ENCODE results near the gene UBA52. TPM values are rescaled to one million over a fixed set of nuclear protein-coding genes. Genes with fewer than 3 reads are reported as not detected.

The UBA52 gene
- polyA plus RNA-seq, 1 experiment: 2,472 TPM

DNA sequence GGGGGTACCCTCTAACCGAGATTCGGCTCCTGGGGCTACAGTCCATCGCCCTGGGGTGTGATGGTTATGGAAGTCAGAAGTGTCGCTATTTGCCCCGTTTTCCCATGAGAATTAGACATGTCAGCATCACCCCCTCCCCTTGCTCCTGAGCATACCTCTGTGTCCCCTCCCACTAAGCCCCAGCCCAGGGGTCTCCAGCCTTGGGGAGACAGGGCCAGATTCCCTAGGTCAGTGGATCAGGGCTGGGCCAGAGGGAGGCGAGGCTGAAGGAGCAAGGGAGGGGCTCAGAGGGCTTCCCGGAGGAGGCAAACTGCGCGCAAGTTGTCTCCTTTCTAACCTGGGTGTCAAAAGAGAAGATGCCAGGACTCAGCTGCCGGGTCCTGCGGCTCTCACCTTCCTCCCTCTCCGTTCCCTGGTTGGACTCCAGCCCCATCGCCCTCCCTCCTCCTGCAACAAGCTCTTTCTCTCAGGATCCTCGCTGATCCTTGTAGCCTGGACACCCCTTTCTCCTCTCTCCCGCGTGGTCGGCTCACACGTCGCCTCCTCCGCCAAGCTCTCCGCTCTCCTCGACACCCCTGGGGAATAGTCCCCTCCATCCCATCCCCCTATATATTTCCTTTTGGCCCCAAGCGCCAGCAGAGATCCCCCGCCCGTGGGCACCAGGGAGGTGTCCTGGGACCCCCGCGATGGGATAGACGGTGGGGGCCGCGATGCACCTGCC is 40.6 kb downstream of the UBA52 start:
- ChIA-PET POLR2A (no interaction called here), CTCF (interaction anchor here (1.0 kb wide), 2 partner anchors 16 kb away, joined by 3 to 5 read pairs; no protein-coding TSS in a partner anchor)
- TF ChIP-seq, protein P1, sequence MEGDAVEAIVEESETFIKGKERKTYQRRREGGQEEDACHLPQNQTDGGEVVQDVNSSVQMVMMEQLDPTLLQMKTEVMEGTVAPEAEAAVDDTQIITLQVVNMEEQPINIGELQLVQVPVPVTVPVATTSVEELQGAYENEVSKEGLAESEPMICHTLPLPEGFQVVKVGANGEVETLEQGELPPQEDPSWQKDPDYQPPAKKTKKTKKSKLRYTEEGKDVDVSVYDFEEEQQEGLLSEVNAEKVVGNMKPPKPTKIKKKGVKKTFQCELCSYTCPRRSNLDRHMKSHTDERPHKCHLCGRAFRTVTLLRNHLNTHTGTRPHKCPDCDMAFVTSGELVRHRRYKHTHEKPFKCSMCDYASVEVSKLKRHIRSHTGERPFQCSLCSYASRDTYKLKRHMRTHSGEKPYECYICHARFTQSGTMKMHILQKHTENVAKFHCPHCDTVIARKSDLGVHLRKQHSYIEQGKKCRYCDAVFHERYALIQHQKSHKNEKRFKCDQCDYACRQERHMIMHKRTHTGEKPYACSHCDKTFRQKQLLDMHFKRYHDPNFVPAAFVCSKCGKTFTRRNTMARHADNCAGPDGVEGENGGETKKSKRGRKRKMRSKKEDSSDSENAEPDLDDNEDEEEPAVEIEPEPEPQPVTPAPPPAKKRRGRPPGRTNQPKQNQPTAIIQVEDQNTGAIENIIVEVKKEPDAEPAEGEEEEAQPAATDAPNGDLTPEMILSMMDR (IDR thresholded peaks at IDR 0.05; ENCODE audit: insufficient read depth, low read depth, low read length): no peak
- H3K27me3 ChIP-seq (ENCODE audit: control insufficient read depth, insufficient read depth, low read length): peaks cover 53% of the 10 kb centered on the region
- H3K36me3 ChIP-seq (ENCODE audit: control insufficient read depth, insufficient read depth, low read length): no peaks in the 10 kb centered on the region
- DNase-seq (ENCODE audit: low read depth): no peak
- peak overlapping the region; percentile 40 for H3K4me3 ChIP-seq (ENCODE audit: low read depth, low read length)

DNA sequence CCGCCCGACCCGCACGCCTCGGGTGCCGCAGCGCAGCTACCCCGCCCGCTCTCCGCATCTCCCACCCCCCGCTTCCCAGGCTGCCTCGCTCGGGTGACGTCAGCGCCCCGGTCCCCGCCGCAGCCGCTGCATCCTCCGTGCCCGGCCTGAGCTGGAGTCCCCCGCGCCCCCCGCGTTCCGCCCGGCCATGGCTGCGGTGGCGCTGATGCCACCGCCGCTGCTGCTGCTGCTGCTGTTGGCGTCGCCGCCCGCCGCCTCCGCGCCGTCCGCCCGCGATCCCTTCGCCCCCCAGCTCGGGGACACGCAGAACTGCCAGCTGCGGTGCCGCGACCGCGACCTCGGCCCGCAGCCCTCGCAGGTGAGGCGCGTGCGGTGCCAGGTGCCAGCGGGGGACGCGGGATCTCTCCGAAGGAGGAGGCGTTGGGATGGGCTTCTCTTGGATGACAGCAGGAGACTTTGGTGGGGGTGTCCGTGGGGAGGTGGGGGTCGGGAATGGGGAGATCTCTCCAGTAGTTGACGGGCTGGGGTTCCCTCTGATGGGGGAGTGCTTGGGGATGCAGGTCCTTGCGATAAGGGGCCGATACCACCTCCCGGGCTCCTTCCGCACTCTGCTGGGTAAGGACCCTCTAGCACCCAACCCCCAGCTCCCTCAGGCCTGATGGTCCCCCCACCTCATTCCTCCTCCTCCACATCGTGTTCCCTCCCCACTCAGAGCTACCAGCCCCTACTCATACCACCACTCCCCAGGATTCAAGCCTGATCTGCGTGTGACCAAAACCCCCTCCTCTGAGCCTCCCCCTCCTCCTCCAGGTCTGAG is 41.3 kb downstream of the UBA52 start, which contains the start of gene TMEM59L:
Gene TMEM59L, plus strand, starts transcription at position 99 of the 817 bp plus-strand sequence. Its CDS starts 89 bp downstream, at position 188.
- H3K27me3 ChIP-seq (ENCODE audit: control insufficient read depth, insufficient read depth, low read length): peaks cover 47% of the 10 kb centered on the region
- TF ChIP-seq, protein P1 (IDR thresholded peaks at IDR 0.05; ENCODE audit: insufficient read depth, low read depth, low read length): no peak
- POLR2A ChIA-PET: no interaction called here
- no peak for DNase-seq (ENCODE audit: low read depth)
- H3K4me3 ChIP-seq (ENCODE audit: low read depth, low read length): peak within 1 kb of the TSS; percentile 40
- CTCF ChIA-PET: interaction anchor here (1.0 kb wide), 2 partner anchors 16 to 17 kb away, joined by 3 to 5 read pairs; no protein-coding TSS in a partner anchor
- H3K36me3 ChIP-seq (ENCODE audit: control insufficient read depth, insufficient read depth, low read length): no peaks in the 10 kb centered on the region

DNA sequence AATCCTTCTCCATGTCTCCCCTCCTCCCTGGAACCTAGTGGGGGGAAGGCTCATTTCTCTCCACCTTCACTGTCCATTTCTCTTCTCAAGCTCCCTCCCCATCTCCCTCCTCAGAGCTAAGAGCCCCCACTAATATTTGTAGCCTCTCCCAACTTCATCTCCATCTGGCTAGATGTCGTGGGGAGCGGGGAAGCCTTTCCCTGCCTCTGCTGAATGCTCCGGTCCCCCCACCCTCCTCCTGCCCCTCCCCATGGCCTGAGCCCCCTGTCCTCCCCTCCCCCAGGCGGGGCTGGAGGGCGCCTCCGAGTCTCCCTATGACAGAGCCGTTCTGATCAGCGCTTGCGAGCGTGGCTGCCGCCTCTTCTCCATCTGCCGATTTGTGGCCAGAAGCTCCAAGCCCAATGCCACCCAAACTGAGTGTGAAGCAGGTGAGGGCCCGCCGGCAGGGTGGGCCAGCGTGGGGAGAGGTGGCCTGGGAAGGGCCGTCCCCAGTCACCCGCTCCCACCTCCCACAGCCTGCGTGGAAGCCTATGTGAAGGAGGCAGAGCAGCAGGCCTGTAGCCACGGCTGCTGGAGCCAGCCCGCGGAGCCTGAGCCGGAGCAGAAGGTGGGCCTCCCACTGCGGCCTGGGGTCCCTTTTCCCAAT is 42.1 kb downstream of the UBA52 start:
- ChIA-PET CTCF (interaction anchor here (0.6 kb wide), 1 partner anchor 215 kb away, joined by 3 read pairs; no protein-coding TSS in a partner anchor), POLR2A (no interaction called here)
- DNase-seq (ENCODE audit: low read depth): no peak
- Histone ChIP-seq H3K36me3 (ENCODE audit: control insufficient read depth, insufficient read depth, low read length) (no peaks in the 10 kb centered on the region), H3K27me3 (ENCODE audit: control insufficient read depth, insufficient read depth, low read length) (peaks cover 39% of the 10 kb centered on the region), H3K4me3 (ENCODE audit: low read depth, low read length) (no peak overlapping the region)
- TF ChIP-seq, protein P1 (IDR thresholded peaks at IDR 0.05; ENCODE audit: insufficient read depth, low read depth, low read length): no peak

DNA sequence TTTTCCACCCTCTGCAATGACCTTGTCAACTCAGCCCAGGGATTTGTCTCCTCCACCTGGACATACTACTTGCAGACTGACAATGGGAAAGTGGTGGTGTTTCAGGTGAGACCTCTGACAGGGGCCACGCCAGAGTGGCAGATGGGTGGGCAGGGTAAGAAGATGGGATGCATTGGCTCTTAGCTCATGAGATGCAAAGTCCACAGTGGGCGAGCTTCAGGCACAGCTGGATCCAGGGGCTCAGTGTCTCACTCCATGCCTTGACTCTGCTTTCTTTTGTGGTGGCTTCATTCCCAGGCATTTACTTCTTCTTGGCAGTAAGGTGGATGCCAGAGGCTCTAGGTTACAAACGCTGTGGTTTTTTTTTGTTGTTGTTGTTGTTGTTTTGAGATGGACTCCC is 44.4 kb downstream of the UBA52 start:
- DNase-seq (ENCODE audit: low read depth): no peak
- no peaks in the 10 kb centered on the region for H3K36me3 ChIP-seq (ENCODE audit: control insufficient read depth, insufficient read depth, low read length)
- TF ChIP-seq, protein P1 (IDR thresholded peaks at IDR 0.05; ENCODE audit: insufficient read depth, low read depth, low read length): no peak
- POLR2A ChIA-PET: no interaction called here
- H3K27me3 ChIP-seq (ENCODE audit: control insufficient read depth, insufficient read depth, low read length): peaks cover 26% of the 10 kb centered on the region
- CTCF ChIA-PET: interaction anchor here (0.6 kb wide), 1 partner anchor 231 kb away, joined by 3 read pairs; no protein-coding TSS in a partner anchor
- H3K4me3 ChIP-seq (ENCODE audit: low read depth, low read length): no peak overlapping the region

DNA sequence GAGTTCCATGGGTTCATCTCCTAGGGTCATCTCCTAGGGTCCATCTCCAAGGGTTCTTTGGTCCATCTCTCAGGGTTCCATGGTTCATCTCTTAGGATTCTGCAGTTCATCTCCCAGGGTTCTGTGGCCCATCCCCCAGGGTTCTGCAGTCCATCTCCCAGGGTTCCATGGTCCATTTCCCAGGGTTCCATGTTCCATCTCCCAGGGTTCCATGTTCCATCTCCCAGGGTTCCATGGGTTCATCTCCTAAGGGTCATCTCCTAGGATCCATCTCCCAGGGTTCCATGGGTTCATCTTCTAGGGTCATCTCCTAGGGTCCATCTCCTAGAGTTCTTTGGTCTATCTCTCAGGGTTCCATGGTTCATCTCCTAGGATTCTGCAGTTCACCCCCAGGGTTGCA is 45.9 kb downstream of the UBA52 start:
- TF ChIP-seq, protein P1 (IDR thresholded peaks at IDR 0.05; ENCODE audit: insufficient read depth, low read depth, low read length): no peak
- no peak for DNase-seq (ENCODE audit: low read depth)
- CTCF ChIA-PET: no interaction called here
- POLR2A ChIA-PET: no interaction called here
- peaks cover 14% of the 10 kb centered on the region for H3K27me3 ChIP-seq (ENCODE audit: control insufficient read depth, insufficient read depth, low read length)
- no peaks in the 10 kb centered on the region for H3K36me3 ChIP-seq (ENCODE audit: control insufficient read depth, insufficient read depth, low read length)
- H3K4me3 ChIP-seq (ENCODE audit: low read depth, low read length): no peak overlapping the region

All from BJ (cell line).